H1 (cell line): ENCODE data around the gene ZNF771. TPM values are rescaled to one million over a fixed set of nuclear protein-coding genes. Genes with fewer than 3 reads are reported as not detected.

Experiments used
- BACH1 ChIP-seq: IDR thresholded peaks from 2 replicates; pipeline ENCODE4 v1.6.1; 2012; ENCODE audit warnings: low read length, improper control_type of control experiment
- BCL11A ChIP-seq, 2 experiments: IDR thresholded peaks; one replicate each; pipeline ENCODE4 v1.6.1; 2011; ENCODE audit warnings: low read depth in 2 of 2, low read length in 2 of 2, mild to moderate bottlenecking in 2 of 2
- CBX5 ChIP-seq: fragments of 300-800, 300-1000 bp; sonication (generic); IDR thresholded peaks from 2 replicates; pipeline ENCODE4 v1.7.1; 2016; ENCODE audit warnings: antibody characterized with exemption, low read length, low read depth
- CHD1 ChIP-seq: IDR thresholded peaks from 2 replicates; pipeline ENCODE4 v1.6.1; 2012; ENCODE audit warnings: low read depth, low read length, improper control_type of control experiment
- FOSL1 ChIP-seq: IDR thresholded peaks from 2 replicates; pipeline ENCODE4 v1.6.1; 2011; ENCODE audit warnings: mild to moderate bottlenecking, low read depth, low read length, moderate library complexity; ENCODE audit not compliant: insufficient read depth
- HDAC6 ChIP-seq: IDR thresholded peaks from one replicate; pipeline ENCODE4 v1.7.1; 2012; ENCODE audit warnings: low read depth, mild to moderate bottlenecking, inconsistent platforms, low read length, moderate library complexity
- JUND ChIP-seq: IDR thresholded peaks from 2 replicates; pipeline ENCODE4 v1.6.1; 2011; ENCODE audit warnings: mild to moderate bottlenecking, improper control_type of control experiment, low read length
- KDM4A ChIP-seq: IDR thresholded peaks from one replicate; pipeline ENCODE4 v1.7.1; 2012; ENCODE audit warnings: low read depth, mild to moderate bottlenecking, moderate library complexity, low read length, inconsistent platforms; ENCODE audit not compliant: severe bottlenecking
- KDM5A ChIP-seq: fragments of 200-600 bp; IDR thresholded peaks from 2 replicates; pipeline ENCODE4 v1.7.1; 2012; ENCODE audit warnings: mild to moderate bottlenecking, low read length, inconsistent platforms, mixed read lengths
- NRF1 ChIP-seq: IDR thresholded peaks from 2 replicates; pipeline ENCODE4 v1.6.1; 2011; ENCODE audit warnings: mild to moderate bottlenecking, low read depth, low read length, improper control_type of control experiment
- SUZ12 ChIP-seq: fragments of 200-600 bp; sonication (generic); IDR thresholded peaks from 2 replicates; pipeline ENCODE4 v1.6.1; 2012; ENCODE audit warnings: mild to moderate bottlenecking, inconsistent platforms, low read length, moderate library complexity, mixed read lengths
- TAF1 ChIP-seq: IDR thresholded peaks from 2 replicates; pipeline ENCODE4 v1.6.1; 2011; ENCODE audit warnings: mild to moderate bottlenecking, low read depth, low read length
- TCF12 ChIP-seq: IDR thresholded peaks from 2 replicates; pipeline ENCODE4 v1.6.1; 2011; ENCODE audit warnings: low read depth, mild to moderate bottlenecking, low read length
- USF2 ChIP-seq: IDR thresholded peaks from 2 replicates; pipeline ENCODE4 v1.6.1; 2011; ENCODE audit warnings: low read length, improper control_type of control experiment
- polyA plus RNA-seq, 7 experiments: library from polyadenylated mRNA; depleted of rRNA in 3 of 7; stranded (reverse) in 5 of 7; unstranded in 2 of 7; fragments of >200 nt in 5 of 7; fragments of 200-250 nt in 2 of 7; gene quantifications; 1 replicate in 5 of 7; 2 replicates in 1 of 7; 4 replicates in 1 of 7; pipeline versions ENCODE4 v1.2.1 to v1.2.3, GENCODE V29; 2011 to 2013; ENCODE audit warnings: missing spikeins in 2 of 7, mixed read lengths in 2 of 7
- total RNA-seq: library from RNA; stranded (reverse); fragmentation: NEBNext Ultra II Directional; extraction: Animal tissue kit (Norgen Biotek cat#: 25700); gene quantifications from 2 replicates; pipeline ENCODE4 v1.2.1, GENCODE V29; 2021

ZNF771 gene
- total and polyA plus RNA-seq, 2 of the 8 experiments (the other 6 are each of a cell fraction or from before 2014, with no cell fraction given) = 10.6 to 15.7 TPM

- TF ChIP-seq TCF12 (no peak), BCL11A (IDR thresholded peaks at IDR 0.05; ENCODE audit: low read depth in 2 of 2, low read length in 2 of 2) (no peak), CHD1 (no peak), HDAC6 (no peak), SUZ12 (no peak), KDM4A (peak; percentile 31), USF2 (no peak), BACH1 (peak; percentile 30; the same call in 1 of the 2 replicates), KDM5A (no peak), FOSL1 (no peak), JUND (no peak), NRF1 (peak; percentile 77), CBX5 (no peak), TAF1 (no peak; the same call in 1 of the 2 replicates)
These were observed 10.3 kb downstream of the ZNF771 start (continued) for GRCh38 chr16:30417529-30418349.
